ENCODE measurements around the gene SLC6A7.
"Not testable (repeated sequence)": the region's sequence is repeated elsewhere in the genome, so short reads cannot be mapped to it uniquely, and the experiment has no call there.

The SLC6A7 gene

GRCh38 chr5:150241298-150242160 is 51.7 kb downstream of the SLC6A7 start:
- DNase-seq (ENCODE audit: low read depth in 2 of 2): no peak

- DNase-seq (ENCODE audit: low read depth in 2 of 2): no peak
Measured at GRCh38 chr5:150242251-150242894, 52.5 kb downstream of the SLC6A7 start.

GRCh38 chr5:150243590-150243989 is 53.7 kb downstream of the SLC6A7 start:
- DNase-seq (ENCODE audit: low read depth in 2 of 2): no peak

GRCh38 chr5:150244209-150244608 is 54.3 kb downstream of the SLC6A7 start:
- DNase-seq (ENCODE audit: low read depth in 2 of 2): no peak

GRCh38 chr5:150245111-150245789 is 55.4 kb downstream of the SLC6A7 start:
- DNase-seq (ENCODE audit: low read depth in 2 of 2): no peak

GRCh38 chr5:150245808-150246207 is 55.9 kb downstream of the SLC6A7 start:
- no peak for DNase-seq (ENCODE audit: low read depth in 2 of 2)

- no peak for DNase-seq (ENCODE audit: low read depth in 2 of 2)
Measured at GRCh38 chr5:150246429-150246828, 56.6 kb downstream of the SLC6A7 start.

- no peak for DNase-seq (ENCODE audit: low read depth in 2 of 2)
Measured at GRCh38 chr5:150246835-150247234, 57.0 kb downstream of the SLC6A7 start.

- no peak for DNase-seq (ENCODE audit: low read depth in 2 of 2)
Measured at GRCh38 chr5:150247726-150248125, 57.9 kb downstream of the SLC6A7 start.

GRCh38 chr5:150248493-150248892 is 58.6 kb downstream of the SLC6A7 start:
- DNase-seq (ENCODE audit: low read depth in 2 of 2): not testable (repeated sequence)

- DNase-seq (ENCODE audit: low read depth in 2 of 2): no peak
Measured at GRCh38 chr5:150248946-150249345, 59.1 kb downstream of the SLC6A7 start.

GRCh38 chr5:150249744-150250143 is 59.9 kb downstream of the SLC6A7 start:
- no peak for DNase-seq (ENCODE audit: low read depth in 2 of 2)

GRCh38 chr5:150251504-150251903 is 61.6 kb downstream of the SLC6A7 start:
- no peak for DNase-seq (ENCODE audit: low read depth in 2 of 2)

GRCh38 chr5:150252489-150252888 is 62.6 kb downstream of the SLC6A7 start:
- no peak for DNase-seq (ENCODE audit: low read depth in 2 of 2)

- DNase-seq (ENCODE audit: low read depth in 2 of 2): no peak
Measured at GRCh38 chr5:150253416-150254208, 63.8 kb downstream of the SLC6A7 start.

GRCh38 chr5:150254363-150254762 is 64.5 kb downstream of the SLC6A7 start:
- DNase-seq (ENCODE audit: low read depth in 2 of 2): no peak

- no peak for DNase-seq (ENCODE audit: low read depth in 2 of 2)
Measured at GRCh38 chr5:150254774-150255173, 64.9 kb downstream of the SLC6A7 start.

- DNase-seq (ENCODE audit: low read depth in 2 of 2): no peak
Measured at GRCh38 chr5:150255659-150256409, 66.0 kb downstream of the SLC6A7 start.

- no peak for DNase-seq (ENCODE audit: low read depth in 2 of 2)
Measured at GRCh38 chr5:150256410-150257064, 66.7 kb downstream of the SLC6A7 start.

GRCh38 chr5:150257424-150257823 is 67.6 kb downstream of the SLC6A7 start:
- no peak for DNase-seq (ENCODE audit: low read depth in 2 of 2)

GRCh38 chr5:150258130-150258529 is 68.3 kb downstream of the SLC6A7 start:
- DNase-seq (ENCODE audit: low read depth in 2 of 2): no peak
